HG03025 (cell line): ENCODE measurements around the gene SPECC1.
"Not testable (repeated sequence)": the region's sequence is repeated elsewhere in the genome, so short reads cannot be mapped to it uniquely, and the experiment has no call there.

Source experiments
- ATAC-seq: cut with Tn5 transposase; IDR thresholded peaks from one replicate; pipeline ENCODE4 v1.9.1; 2021; ENCODE audit warnings: mild to moderate bottlenecking, moderate library complexity; ENCODE audit not compliant: unreplicated experiment, low FRiP score

SPECC1 gene

GRCh38 chr17:20091174-20092029, 82.2 kb downstream of the SPECC1 start:
- ATAC-seq = no peak

GRCh38 chr17:20092261-20092867, 83.2 kb downstream of the SPECC1 start:
- no peak for ATAC-seq

GRCh38 chr17:20092973-20093626, 83.9 kb downstream of the SPECC1 start:
- ATAC-seq = no peak

DNA sequence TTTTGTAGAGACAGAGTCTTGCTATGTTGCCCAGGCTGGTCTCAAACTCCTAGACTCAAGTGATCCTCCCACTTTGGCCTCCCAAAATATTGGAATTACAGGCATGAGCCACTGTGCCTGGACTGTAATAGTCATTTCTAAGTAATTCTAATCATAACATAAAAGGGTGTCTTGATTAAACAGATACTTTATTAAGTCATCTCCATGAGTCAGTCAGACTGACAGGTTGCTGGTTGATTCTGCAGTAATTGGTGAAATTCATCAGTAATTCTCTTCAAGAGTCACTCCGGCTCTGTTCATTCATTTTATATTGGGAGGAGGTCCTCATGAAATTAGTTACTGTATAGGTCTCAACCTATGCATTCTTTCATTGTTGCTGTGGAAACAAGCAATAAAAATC, 85.6 kb downstream of the SPECC1 start:
- ATAC-seq = no peak

GRCh38 chr17:20095336-20096080, 86.3 kb downstream of the SPECC1 start:
- no peak for ATAC-seq

DNA sequence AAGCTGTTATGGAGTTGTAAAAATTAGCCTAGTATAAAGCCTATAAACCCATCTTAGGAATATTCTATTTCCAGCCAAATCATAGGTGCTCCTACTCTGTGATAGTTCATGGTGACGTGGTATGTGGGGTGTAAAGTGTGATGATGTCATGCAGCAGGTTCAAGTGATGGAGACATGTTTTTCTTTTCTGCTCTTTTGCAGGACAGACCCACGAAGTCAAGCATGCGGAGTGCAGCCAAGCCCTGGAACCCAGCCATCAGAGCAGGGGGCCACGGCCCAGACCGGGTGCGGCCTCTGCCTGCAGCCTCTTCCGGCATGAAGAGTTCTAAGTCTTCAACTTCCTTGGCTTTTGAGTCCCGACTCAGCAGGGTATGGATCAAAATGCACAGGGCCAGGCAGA, 87.3 kb downstream of the SPECC1 start:
- no peak for ATAC-seq

- no peak for ATAC-seq
These were observed 88.2 kb downstream of the SPECC1 start for GRCh38 chr17:20097330-20097729.

DNA sequence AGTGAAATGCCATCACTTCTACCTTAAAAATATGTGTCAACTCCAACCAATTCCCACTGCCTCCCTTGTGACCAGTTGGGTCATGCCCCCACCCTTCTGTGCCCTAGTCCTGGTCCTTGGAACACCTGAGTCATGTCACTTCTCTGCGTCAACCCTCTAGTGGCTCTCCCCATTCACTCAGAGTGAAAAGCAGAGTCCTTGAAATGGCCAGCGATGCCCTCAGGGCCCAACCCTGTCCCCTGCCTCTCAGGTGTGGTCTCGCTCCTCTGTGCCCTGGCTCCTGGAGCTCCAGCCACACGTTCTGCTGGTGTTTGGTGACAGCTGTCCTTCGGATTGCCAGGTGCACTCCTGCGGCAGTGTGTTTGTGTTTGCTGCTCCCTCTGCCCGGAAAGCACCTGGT, 89.2 kb downstream of the SPECC1 start:
- no peak for ATAC-seq

- not testable (repeated sequence) for ATAC-seq
These were observed 91.6 kb downstream of the SPECC1 start for GRCh38 chr17:20100806-20101205.

GRCh38 chr17:20103454-20104446, 94.6 kb downstream of the SPECC1 start:
- no peak for ATAC-seq

GRCh38 chr17:20105539-20106280, 96.6 kb downstream of the SPECC1 start:
- no peak for ATAC-seq

- not testable (repeated sequence) for ATAC-seq
These were observed 97.3 kb downstream of the SPECC1 start for GRCh38 chr17:20106446-20106845.

- ATAC-seq = no peak
These were observed 99.9 kb downstream of the SPECC1 start for GRCh38 chr17:20109076-20109475.

DNA sequence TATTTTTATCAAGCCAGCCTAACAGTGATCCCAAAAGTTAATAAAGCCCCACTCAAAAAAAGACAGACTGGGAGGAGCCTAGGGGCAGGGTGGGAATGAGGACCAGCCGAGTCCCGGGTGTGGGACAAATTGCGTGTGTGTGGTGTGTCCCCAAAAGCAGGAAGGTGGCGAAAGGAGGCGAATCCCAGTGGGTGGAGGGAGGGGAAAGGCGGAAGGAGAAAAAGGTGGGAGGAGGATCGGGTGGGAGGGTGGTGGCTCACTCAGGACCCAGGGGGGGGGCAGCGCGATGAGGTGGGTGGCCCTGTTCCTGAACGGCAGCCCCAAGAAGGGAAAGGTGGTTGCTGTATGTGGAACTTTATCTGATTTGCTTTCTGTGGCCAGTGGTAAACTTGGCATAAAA, 102.4 kb downstream of the SPECC1 start:
- ATAC-seq = no peak

DNA sequence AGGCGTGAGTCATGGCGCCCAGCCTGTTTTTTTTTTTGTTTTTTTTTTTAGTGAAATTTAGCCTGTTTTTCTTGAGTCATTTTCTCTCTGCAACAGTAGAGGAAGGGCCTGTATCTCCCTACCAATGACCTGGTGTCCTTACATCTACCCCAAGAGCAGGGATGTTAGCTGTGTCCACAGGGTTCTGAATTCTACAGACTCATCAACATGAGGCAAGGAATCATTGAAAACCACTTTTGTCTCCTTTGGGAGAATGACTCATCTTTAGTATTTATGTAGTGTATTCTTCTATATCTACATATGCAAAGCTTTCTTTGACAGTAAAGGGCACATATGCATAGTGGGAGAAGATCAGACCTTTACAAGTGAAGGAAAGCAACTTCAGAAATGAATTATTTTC, 105.3 kb downstream of the SPECC1 start:
- ATAC-seq = no peak

- ATAC-seq = no peak
These were observed 107.6 kb downstream of the SPECC1 start for GRCh38 chr17:20116683-20117309.

DNA sequence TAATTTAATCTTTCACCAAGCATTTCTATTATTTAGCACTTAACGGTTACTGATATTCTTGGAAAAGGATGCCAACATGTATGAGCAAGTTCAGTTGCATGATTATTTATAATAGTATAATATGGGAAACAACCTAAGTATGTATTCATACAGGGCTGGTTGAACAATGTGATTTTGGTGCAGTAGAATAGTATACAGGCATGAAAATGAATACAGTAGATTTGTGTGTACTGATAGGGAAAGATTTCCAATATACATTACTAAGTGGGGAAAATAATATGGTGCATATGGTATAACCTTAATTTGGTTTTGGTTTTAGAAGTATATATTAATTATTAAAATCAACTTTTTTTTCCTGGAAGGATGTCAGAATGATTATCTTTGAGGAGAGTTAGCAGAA, 109.1 kb downstream of the SPECC1 start:
- no peak for ATAC-seq

- ATAC-seq = no peak
These were observed 111.7 kb downstream of the SPECC1 start for GRCh38 chr17:20120836-20121235.
